H1 (cell line): ENCODE measurements around the gene CMC1. TPM values are rescaled to one million over a fixed set of nuclear protein-coding genes. Genes with fewer than 3 reads are reported as not detected.

ENCODE experiments used
- CTCF ChIA-PET: fragments of 300-600 bp; sonication (Branson Sonifier 250); formaldehyde crosslinking; loops from one replicate; lab custom pipeline; 2021; ENCODE audit not compliant: partially characterized antibody; lab: Charles Lee
- POLR2A ChIA-PET: fragments of 300-600 bp; sonication (Branson Sonifier 250); formaldehyde crosslinking; loops from one replicate; lab custom pipeline; 2021; ENCODE audit warnings: inconsistent platforms; ENCODE audit not compliant: partially characterized antibody; lab: Charles Lee
- DNase-seq, 2 experiments: peaks; one replicate each; pipeline versions ENCODE4 v3.0.0 to v3.0.0-alpha.2; 2010 to 2022; ENCODE audit warnings: low spot score in 2 of 2, low read depth in 1 of 2, mixed read lengths in 1 of 2
- FAIRE-seq: peaks from 2 replicates; lab custom pipeline; 2011; peaks lifted over from hg19 to GRCh38; lab: Jason Lieb, UNC
- H2AFZ ChIP-seq: 2 replicates; pipeline ENCODE4 v1.8.1; 2012; ENCODE audit warnings: low read length, inconsistent platforms
- H2AK5ac ChIP-seq: 2 replicates; pipeline ENCODE4 v1.6.1; 2013; ENCODE audit warnings: low read depth, low read length
- H2BK120ac ChIP-seq: replicated peaks from 2 replicates; pipeline ENCODE3; 2013; ENCODE audit warnings: low read depth, low read length, inconsistent platforms
- H2BK12ac ChIP-seq: 2 replicates; pipeline ENCODE4 v1.6.1; 2013; ENCODE audit warnings: low read depth, low read length
- H2BK15ac ChIP-seq: 2 replicates; pipeline ENCODE4 v1.6.1; 2013; ENCODE audit warnings: low read length
- H2BK20ac ChIP-seq: 2 replicates; pipeline ENCODE4 v1.6.1; 2013; ENCODE audit warnings: low read length
- H2BK5ac ChIP-seq: 2 replicates; pipeline ENCODE4 v1.6.1; 2013; ENCODE audit warnings: low read depth, low read length
- H3K14ac ChIP-seq: 2 replicates; pipeline ENCODE4 v1.6.1; 2013; ENCODE audit warnings: inconsistent platforms; ENCODE audit not compliant: insufficient read length
- H3K18ac ChIP-seq: 2 replicates; pipeline ENCODE4 v1.6.1; 2013; ENCODE audit warnings: low read length; ENCODE audit errors: extremely low read depth
- H3K23ac ChIP-seq: 2 replicates; pipeline ENCODE4 v1.6.1; 2013; ENCODE audit warnings: inconsistent platforms; ENCODE audit not compliant: insufficient read length
- H3K23me2 ChIP-seq: 2 replicates; pipeline ENCODE4 v1.6.1; 2013; ENCODE audit warnings: low read depth, low read length
- H3K27ac ChIP-seq: 2 replicates; pipeline ENCODE4 v1.6.1; 2011; ENCODE audit warnings: low read depth, low read length, inconsistent platforms
- H3K27me3 ChIP-seq, 4 experiments: replicated peaks in 1 of 4; 1 replicate in 1 of 4; 2 replicates in 3 of 4; pipeline versions ENCODE4 v1.6.1 to v1.8.1; 2011 to 2013; ENCODE audit warnings: low read length in 3 of 4, mild to moderate bottlenecking in 3 of 4, inconsistent platforms in 2 of 4, mixed read lengths in 2 of 4, moderate library complexity in 1 of 4; ENCODE audit not compliant: control insufficient read depth in 3 of 4, insufficient read depth in 3 of 4; ENCODE audit errors: extremely low read depth in 1 of 4
- H3K36me3 ChIP-seq, 4 experiments: 2 replicates each; pipeline versions ENCODE4 v1.6.1 to v1.8.1; 2011 to 2013; ENCODE audit warnings: mild to moderate bottlenecking in 4 of 4, low read length in 3 of 4, moderate library complexity in 2 of 4, control low read depth in 1 of 4, inconsistent platforms in 1 of 4; ENCODE audit not compliant: insufficient read depth in 4 of 4, control insufficient read depth in 2 of 4
- H3K4ac ChIP-seq: replicated peaks from 2 replicates; pipeline ENCODE3; 2013; ENCODE audit warnings: low read length, low read depth, mixed read lengths, inconsistent platforms; ENCODE audit not compliant: insufficient read length
- H3K4me1 ChIP-seq, 4 experiments: replicated peaks in 1 of 4; 1 replicate in 1 of 4; 2 replicates in 3 of 4; pipeline versions ENCODE4 v1.6.1 to v1.8.1; 2011 to 2013; ENCODE audit warnings: low read length in 3 of 4, inconsistent platforms in 2 of 4, mixed read lengths in 1 of 4; ENCODE audit not compliant: insufficient read depth in 4 of 4, control insufficient read depth in 3 of 4
- H3K4me2 ChIP-seq, 2 experiments: 2 replicates each; pipeline versions ENCODE4 v1.6.1 to v1.8.1; 2011 to 2013; ENCODE audit warnings: low read depth in 2 of 2, low read length in 2 of 2, control low read depth in 1 of 2, inconsistent platforms in 1 of 2, mild to moderate bottlenecking in 1 of 2; ENCODE audit not compliant: insufficient read depth in 1 of 2
- H3K4me3 ChIP-seq, 4 experiments: fragments of 200-600, 300-600 bp in 1 of 4; sonication (generic), shearing (Covaris generic), sonication (Bioruptor Twin) in 1 of 4; 2 replicates each; pipeline versions ENCODE4 v1.5.1 to v1.8.1; 2011 to 2016; ENCODE audit warnings: low read length in 4 of 4, low read depth in 3 of 4, control low read depth in 2 of 4, inconsistent platforms in 2 of 4, mild to moderate bottlenecking in 2 of 4, mixed read lengths in 1 of 4, moderate library complexity in 1 of 4; ENCODE audit not compliant: insufficient read depth in 2 of 4; ENCODE audit errors: extremely low read depth in 1 of 4
- H3K56ac ChIP-seq: replicated peaks from 2 replicates; pipeline ENCODE3; 2013; ENCODE audit warnings: low read depth, mild to moderate bottlenecking, mixed read lengths, low read length, inconsistent platforms; ENCODE audit not compliant: insufficient read length
- H3K79me1 ChIP-seq: 2 replicates; pipeline ENCODE4 v1.6.1; 2013; ENCODE audit warnings: low read depth, low read length, control low read depth
- H3K79me2 ChIP-seq, 2 experiments: 2 replicates each; pipeline versions ENCODE4 v1.6.1 to v1.8.1; 2012 to 2013; ENCODE audit warnings: low read length in 2 of 2, mild to moderate bottlenecking in 2 of 2, inconsistent platforms in 1 of 2; ENCODE audit not compliant: insufficient read depth in 2 of 2, control insufficient read depth in 1 of 2
- H3K9ac ChIP-seq, 4 experiments: replicated peaks in 1 of 4; 1 replicate in 1 of 4; 2 replicates in 3 of 4; pipeline versions ENCODE4 v1.6.1 to v1.8.1; 2011 to 2013; ENCODE audit warnings: low read depth in 3 of 4, low read length in 3 of 4, control low read depth in 2 of 4, mild to moderate bottlenecking in 2 of 4, moderate library complexity in 2 of 4, inconsistent platforms in 1 of 4; ENCODE audit errors: extremely low read depth in 1 of 4
- H3K9me3 ChIP-seq, 2 experiments: 2 replicates each; pipeline versions ENCODE4 v1.6.1 to v1.8.1; 2012 to 2013; ENCODE audit warnings: mild to moderate bottlenecking in 2 of 2, moderate library complexity in 2 of 2, control low read depth in 1 of 2, inconsistent platforms in 1 of 2, low read depth in 1 of 2, low read length in 1 of 2, mixed read lengths in 1 of 2; ENCODE audit not compliant: insufficient read depth in 2 of 2
- H4K20me1 ChIP-seq, 2 experiments: replicated peaks in 1 of 2; 2 replicates each; pipeline versions ENCODE3 to v1.8.1; 2011 to 2013; ENCODE audit warnings: inconsistent platforms in 2 of 2, low read length in 2 of 2, mild to moderate bottlenecking in 1 of 2; ENCODE audit not compliant: insufficient read depth in 2 of 2, control insufficient read depth in 1 of 2
- H4K5ac ChIP-seq: 2 replicates; pipeline ENCODE4 v1.6.1; 2013; ENCODE audit warnings: low read length, low read depth, mixed read lengths, inconsistent platforms; ENCODE audit not compliant: insufficient read length
- H4K8ac ChIP-seq: 2 replicates; pipeline ENCODE4 v1.8.0; 2013; ENCODE audit warnings: mild to moderate bottlenecking, moderate library complexity, low read length, inconsistent platforms; ENCODE audit not compliant: insufficient read depth; ENCODE audit errors: extremely low read depth
- H4K91ac ChIP-seq: replicated peaks from 2 replicates; pipeline ENCODE3; 2013; ENCODE audit warnings: low read length, mixed read lengths, inconsistent platforms; ENCODE audit not compliant: insufficient read length
- BCL11A ChIP-seq, 2 experiments: IDR thresholded peaks; one replicate each; pipeline ENCODE4 v1.6.1; 2011; ENCODE audit warnings: low read depth in 2 of 2, low read length in 2 of 2, mild to moderate bottlenecking in 2 of 2
- CEBPB ChIP-seq: IDR thresholded peaks from 2 replicates; pipeline ENCODE4 v1.6.1; 2012; ENCODE audit warnings: low read depth, low read length
- CHD1 ChIP-seq: IDR thresholded peaks from 2 replicates; pipeline ENCODE4 v1.6.1; 2012; ENCODE audit warnings: low read depth, low read length, improper control_type of control experiment
- CTCF ChIP-seq, 3 experiments: IDR thresholded peaks; 1 replicate in 2 of 3; 2 replicates in 1 of 3; pipeline versions ENCODE4 v1.5.1 to v1.6.1; 2011; ENCODE audit warnings: low read length in 3 of 3, mild to moderate bottlenecking in 3 of 3, inconsistent platforms in 2 of 3, low read depth in 1 of 3, moderate library complexity in 1 of 3; ENCODE audit not compliant: insufficient read depth in 1 of 3; ENCODE audit errors: control extremely low read depth in 1 of 3
- EZH2 ChIP-seq: fragments of 200-600 bp; sonication (generic); IDR thresholded peaks from 2 replicates; pipeline ENCODE4 v1.7.1; 2012; ENCODE audit warnings: low read depth, mild to moderate bottlenecking, moderate library complexity, low read length, inconsistent platforms; ENCODE audit not compliant: severe bottlenecking
- HDAC6 ChIP-seq: IDR thresholded peaks from one replicate; pipeline ENCODE4 v1.7.1; 2012; ENCODE audit warnings: low read depth, mild to moderate bottlenecking, inconsistent platforms, low read length, moderate library complexity
- RAD21 ChIP-seq, 2 experiments: IDR thresholded peaks in 1 of 2; conservative IDR thresholded peaks in 1 of 2; 2 replicates each; pipeline ENCODE4 v1.6.1; 2011; ENCODE audit warnings: low read depth in 2 of 2, low read length in 2 of 2, improper control_type of control experiment in 1 of 2, inconsistent platforms in 1 of 2, mild to moderate bottlenecking in 1 of 2, moderate library complexity in 1 of 2
- WGBS, 2 experiments: shearing (Covaris generic) in 1 of 2; methylation state at CpG; one replicate each; pipeline versions ENCODE4 v1.1.6 to v1.1.7; 2013 to 2015; ENCODE audit warnings: low lambda C conversion rate in 2 of 2, mixed read lengths in 2 of 2, inconsistent platforms in 1 of 2, low coverage in 1 of 2, missing lambda C conversion rate in 1 of 2; ENCODE audit not compliant: insufficient replicate concordance in 2 of 2, insufficient coverage in 1 of 2, insufficient read length in 1 of 2; ENCODE audit errors: extremely low coverage in 1 of 2, missing lambda C conversion rate in 1 of 2; 5-methylcytosine and 5-hydroxymethylcytosine counted together
- polyA plus RNA-seq, 7 experiments: library from polyadenylated mRNA; depleted of rRNA in 3 of 7; stranded (reverse) in 5 of 7; unstranded in 2 of 7; fragments of >200 nt in 5 of 7; fragments of 200-250 nt in 2 of 7; gene quantifications; 1 replicate in 5 of 7; 2 replicates in 1 of 7; 4 replicates in 1 of 7; pipeline versions ENCODE4 v1.2.1 to v1.2.3, GENCODE V29; 2011 to 2013; ENCODE audit warnings: missing spikeins in 2 of 7, mixed read lengths in 2 of 7
- total RNA-seq: library from RNA; stranded (reverse); fragmentation: NEBNext Ultra II Directional; extraction: Animal tissue kit (Norgen Biotek cat#: 25700); gene quantifications from 2 replicates; pipeline ENCODE4 v1.2.1, GENCODE V29; 2021

The CMC1 gene
- total and polyA plus RNA-seq, 2 of the 8 experiments (the other 6 are each of a cell fraction or from before 2014, with no cell fraction given): 11.4 to 19.4 TPM

- H3K23ac ChIP-seq: no peak overlapping the region
- H2BK5ac ChIP-seq: no peak overlapping the region
- no peak overlapping the region for H2AK5ac ChIP-seq
- H4K91ac ChIP-seq: no peak overlapping the region
- no peaks in the 10 kb centered on the region for H3K23me2 ChIP-seq
- no peak overlapping the region for H4K8ac ChIP-seq
- no peak overlapping the region for H3K18ac ChIP-seq
- H3K79me1 ChIP-seq: no peaks in the 10 kb centered on the region
- no peak overlapping the region for H2AFZ ChIP-seq
- FAIRE-seq (peak; percentile 7), DNase-seq (no peak)
- H4K20me1 ChIP-seq: no peaks in the 10 kb centered on the region
- no peaks in the 10 kb centered on the region for H3K4me1 ChIP-seq
- H3K4me2 ChIP-seq: no peak overlapping the region
- H4K5ac ChIP-seq: no peak overlapping the region
- H3K56ac ChIP-seq: no peak overlapping the region
- peaks cover 0 to 11% (median 5%) of the 10 kb centered on the region in 4 experiments; a peak in 3 of 8 replicates for H3K36me3 ChIP-seq
- POLR2A ChIA-PET: interaction anchor here (0.5 to 1.1 kb wide), 3 partner anchors 27 to 417 kb away, joined by 3 read pairs; partner anchors contain the start of genes AZI2, CMC1 and ZCWPW2
- H3K79me2 ChIP-seq: no peaks in the 10 kb centered on the region; a peak in 1 of 4 replicates
- 88% methylated on average over 5 of the region's 5 CpGs; no CpG with 5 or more reads in 1 of the 2 experiments for WGBS, 2 experiments
- H2BK15ac ChIP-seq: no peak overlapping the region
- no peak overlapping the region for H3K14ac ChIP-seq
- H3K4me3 ChIP-seq: no peak overlapping the region
- H3K27ac ChIP-seq: no peak overlapping the region
- TF ChIP-seq RAD21 (IDR thresholded peaks at IDR 0.05 in 1 of 2, conservative IDR thresholded peaks at IDR 0.05 in 1 of 2; ENCODE audit: low read depth in 2 of 2, low read length in 2 of 2): peak; percentile 28 to 41; a peak in 3 of 4 replicates
- no peak for TF ChIP-seq EZH2
- peak in 1 of 3 experiments; percentile 34; a peak in 1 of 4 replicates for TF ChIP-seq CTCF (IDR thresholded peaks at IDR 0.05; ENCODE audit: control extremely low read depth in 1 of 3, insufficient read depth in 1 of 3, low read depth in 1 of 3, low read length in 3 of 3)
- TF ChIP-seq HDAC6: no peak
- TF ChIP-seq CEBPB: 0 out of 2 replicates have a peak, but pooled peaks have one; percentile 12
- TF ChIP-seq CHD1: no peak
- no peak for TF ChIP-seq BCL11A (IDR thresholded peaks at IDR 0.05; ENCODE audit: low read depth in 2 of 2, low read length in 2 of 2)
- H2BK20ac ChIP-seq: no peak overlapping the region
- no peak overlapping the region for H2BK12ac ChIP-seq
- no peak overlapping the region for H2BK120ac ChIP-seq
- no peak overlapping the region for H3K4ac ChIP-seq
- no peak overlapping the region for H3K9ac ChIP-seq
- peaks cover 0 to 8% of the 10 kb centered on the region in 2 experiments; a peak in 2 of 4 replicates for H3K9me3 ChIP-seq
- H3K27me3 ChIP-seq: no peaks in the 10 kb centered on the region
- CTCF ChIA-PET: interaction anchor here (0.6 to 3.3 kb wide), 16 partner anchors 11 to 456 kb away, joined by 3 to 14 read pairs (median 3); no protein-coding TSS in a partner anchor
Observed at GRCh38 chr3:28267984-28268849, 26.8 kb downstream of the CMC1 start.
